Ascending aorta (tissue), 2 donors: ENCODE measurements around the gene KDM6A. TPM values are rescaled to one million over a fixed set of nuclear protein-coding genes. Genes with fewer than 3 reads are reported as not detected.

ENCODE experiments used
- DNase-seq, 2 donors: peaks; one replicate each; pipeline ENCODE4 v3.0.0-alpha.2; 2019; ENCODE audit warnings: low spot score in 2 of 2
- H3K27ac ChIP-seq, 2 donors: fragments of 200-600 bp; sonication (generic); one replicate each; pipeline ENCODE4 v1.5.1; 2016 to 2017; ENCODE audit warnings: mild to moderate bottlenecking in 1 of 2
- H3K27me3 ChIP-seq: fragments of 200-600 bp; sonication (generic); one replicate; pipeline ENCODE4 v1.5.1; 2017
- H3K36me3 ChIP-seq, 2 donors: fragments of 200-600 bp; sonication (generic); one replicate each; pipeline ENCODE4 v1.5.1; 2016
- H3K4me1 ChIP-seq, 2 donors: fragments of 200-600 bp; sonication (generic); one replicate each; pipeline ENCODE4 v1.5.1; 2016 to 2017; ENCODE audit warnings: mild to moderate bottlenecking in 1 of 2
- H3K4me3 ChIP-seq, 2 donors: fragments of 200-600 bp; sonication (generic); one replicate each; pipeline ENCODE4 v1.5.1; 2016 to 2017; ENCODE audit warnings: mild to moderate bottlenecking in 1 of 2
- H3K9me3 ChIP-seq, 2 donors: fragments of 200-600 bp; sonication (generic); one replicate each; pipeline ENCODE4 v1.5.1; 2016
- intact Hi-C: fragments of 100-400 bp; cut with DNase I; formaldehyde crosslinking; loops from one replicate; pipeline ENCODE4 v1.15.1; 2023
- total RNA-seq: library from RNA; depleted of rRNA; stranded (reverse); fragments of >200 nt; gene quantifications from one replicate; pipeline ENCODE4 v1.1.0, GENCODE V29; 2016
- TF ChIP-seq, protein P1 (sequence below), 3 experiments: fragments of 200-600 bp in 2 of 3; fragments of 450-650 bp in 1 of 3; sonication (generic) in 2 of 3; IDR thresholded peaks; one replicate each; pipeline ENCODE4 v1.5.1; 2016 to 2019; ENCODE audit warnings: antibody characterized with exemption in 3 of 3, mild to moderate bottlenecking in 1 of 3, moderate library complexity in 1 of 3

The KDM6A gene
- total RNA-seq, 1 donor from 2014 or later: 16.3 TPM

DNA sequence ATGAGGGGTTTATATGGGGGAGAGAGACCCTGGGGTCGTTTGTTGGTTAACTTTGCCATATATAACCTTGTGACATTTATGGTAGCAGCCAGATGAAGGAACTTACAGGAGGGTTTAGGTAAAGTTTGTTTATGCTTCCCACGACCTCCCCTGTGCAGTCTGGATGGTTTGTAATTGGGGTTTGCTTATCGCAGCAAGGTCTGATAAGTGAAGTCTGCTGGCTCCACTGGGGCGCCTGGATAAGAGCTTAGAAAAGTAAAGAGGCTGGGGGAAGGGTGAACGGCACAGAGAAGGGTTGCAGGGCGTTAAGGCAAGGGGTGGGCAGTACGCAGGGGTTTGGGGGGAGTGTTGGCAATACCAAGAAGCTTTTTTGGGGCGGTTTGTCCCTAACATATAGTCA lies 98.7 kb downstream of the KDM6A start:
- no peak overlapping the region for H3K27ac ChIP-seq
- TF ChIP-seq, protein P1, sequence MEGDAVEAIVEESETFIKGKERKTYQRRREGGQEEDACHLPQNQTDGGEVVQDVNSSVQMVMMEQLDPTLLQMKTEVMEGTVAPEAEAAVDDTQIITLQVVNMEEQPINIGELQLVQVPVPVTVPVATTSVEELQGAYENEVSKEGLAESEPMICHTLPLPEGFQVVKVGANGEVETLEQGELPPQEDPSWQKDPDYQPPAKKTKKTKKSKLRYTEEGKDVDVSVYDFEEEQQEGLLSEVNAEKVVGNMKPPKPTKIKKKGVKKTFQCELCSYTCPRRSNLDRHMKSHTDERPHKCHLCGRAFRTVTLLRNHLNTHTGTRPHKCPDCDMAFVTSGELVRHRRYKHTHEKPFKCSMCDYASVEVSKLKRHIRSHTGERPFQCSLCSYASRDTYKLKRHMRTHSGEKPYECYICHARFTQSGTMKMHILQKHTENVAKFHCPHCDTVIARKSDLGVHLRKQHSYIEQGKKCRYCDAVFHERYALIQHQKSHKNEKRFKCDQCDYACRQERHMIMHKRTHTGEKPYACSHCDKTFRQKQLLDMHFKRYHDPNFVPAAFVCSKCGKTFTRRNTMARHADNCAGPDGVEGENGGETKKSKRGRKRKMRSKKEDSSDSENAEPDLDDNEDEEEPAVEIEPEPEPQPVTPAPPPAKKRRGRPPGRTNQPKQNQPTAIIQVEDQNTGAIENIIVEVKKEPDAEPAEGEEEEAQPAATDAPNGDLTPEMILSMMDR (IDR thresholded peaks at IDR 0.05): no peak
- H3K4me1 ChIP-seq: peaks cover 0 to 9% of the 10 kb centered on the region in 2 donors
- no peak overlapping the region for H3K4me3 ChIP-seq
- no peaks in the 10 kb centered on the region for H3K27me3 ChIP-seq
- H3K36me3 ChIP-seq: peaks cover 0 to 8% of the 10 kb centered on the region in 2 donors
- H3K9me3 ChIP-seq: peaks cover 0 to 23% of the 10 kb centered on the region in 2 donors
- intact Hi-C loops: no loop called here
- no peak for DNase-seq

DNA sequence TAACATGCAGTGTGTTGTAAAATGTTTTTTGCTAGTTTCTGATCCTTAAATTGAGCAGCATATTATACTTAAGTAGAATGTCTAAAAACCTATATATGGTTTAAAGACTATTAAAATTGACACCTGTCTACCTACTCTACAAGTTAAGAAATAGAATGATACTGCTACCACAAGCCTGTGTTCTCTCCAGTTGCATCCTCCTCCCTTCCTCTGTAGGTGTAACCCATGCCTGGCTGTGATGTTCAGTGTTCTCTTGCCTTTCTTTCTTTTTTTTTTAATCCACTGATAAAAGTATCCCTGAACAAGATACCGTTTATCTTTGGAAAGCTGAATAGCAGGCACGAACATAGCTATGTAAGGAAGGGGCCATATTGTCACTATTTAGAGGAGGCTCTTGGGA lies 99.1 kb downstream of the KDM6A start:
- Histone ChIP-seq H3K9me3 (peaks cover 0 to 23% of the 10 kb centered on the region in 2 donors), H3K27ac (no peak overlapping the region), H3K36me3 (peaks cover 0 to 10% of the 10 kb centered on the region in 2 donors), H3K4me3 (no peak overlapping the region), H3K4me1 (peaks cover 0 to 7% of the 10 kb centered on the region in 2 donors), H3K27me3 (no peaks in the 10 kb centered on the region)
- no peak for DNase-seq
- TF ChIP-seq, protein P1 (IDR thresholded peaks at IDR 0.05): no peak
- intact Hi-C loops: no loop called here

DNA sequence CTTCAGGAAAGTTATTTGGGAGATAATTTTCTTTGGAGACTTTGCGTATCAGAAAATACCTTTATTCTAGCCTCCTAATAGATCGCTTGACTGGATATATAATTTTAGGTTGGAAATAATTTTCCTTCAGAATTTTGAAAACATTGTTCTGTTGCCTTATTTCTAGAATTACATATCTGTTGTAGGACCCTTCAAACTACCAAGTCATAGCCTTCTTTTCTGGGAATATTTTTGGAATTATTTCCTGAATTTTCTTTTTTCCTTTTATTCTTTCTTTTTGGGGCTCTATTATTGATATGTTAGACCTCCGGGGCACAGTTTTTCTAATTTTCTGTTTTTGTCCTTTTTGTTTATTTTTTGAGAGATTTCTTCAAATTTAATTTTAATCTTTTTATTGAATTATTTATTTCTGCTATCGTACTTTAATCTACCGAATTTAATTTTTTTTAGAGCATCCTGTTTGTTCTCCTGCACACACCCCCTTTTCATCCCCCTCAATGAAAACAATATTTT lies 100.5 kb downstream of the KDM6A start:
- no peaks in the 10 kb centered on the region for H3K4me1 ChIP-seq
- DNase-seq: no peak
- no peaks in the 10 kb centered on the region for H3K27me3 ChIP-seq
- H3K36me3 ChIP-seq: peaks cover 0 to 11% of the 10 kb centered on the region in 2 donors
- H3K27ac ChIP-seq: no peak overlapping the region
- H3K4me3 ChIP-seq: no peak overlapping the region
- H3K9me3 ChIP-seq: peaks cover 0 to 23% of the 10 kb centered on the region in 2 donors
- TF ChIP-seq, protein P1 (IDR thresholded peaks at IDR 0.05): no peak
- intact Hi-C loops: no loop called here

DNA sequence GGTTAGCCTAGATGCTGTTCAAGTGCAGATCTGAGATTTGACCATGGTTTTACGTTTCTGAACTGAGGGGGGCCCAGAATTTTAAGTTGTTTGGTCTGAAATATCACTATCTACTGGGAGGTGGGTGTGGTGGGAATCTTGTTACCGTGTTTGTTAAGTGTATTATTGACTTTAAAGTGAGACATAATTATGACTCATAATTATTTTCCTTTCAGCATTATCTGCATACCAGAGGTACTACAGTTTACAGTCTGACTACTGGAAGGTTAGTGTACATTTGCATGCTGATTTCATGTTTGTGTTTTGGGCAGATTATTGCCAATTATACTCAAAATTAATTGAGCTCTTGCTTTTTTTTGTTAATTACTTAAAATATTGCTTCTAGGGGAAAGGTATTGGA lies 101.5 kb downstream of the KDM6A start:
- intact Hi-C loops: no loop called here
- no peaks in the 10 kb centered on the region for H3K27me3 ChIP-seq
- TF ChIP-seq, protein P1 (IDR thresholded peaks at IDR 0.05): no peak

DNA sequence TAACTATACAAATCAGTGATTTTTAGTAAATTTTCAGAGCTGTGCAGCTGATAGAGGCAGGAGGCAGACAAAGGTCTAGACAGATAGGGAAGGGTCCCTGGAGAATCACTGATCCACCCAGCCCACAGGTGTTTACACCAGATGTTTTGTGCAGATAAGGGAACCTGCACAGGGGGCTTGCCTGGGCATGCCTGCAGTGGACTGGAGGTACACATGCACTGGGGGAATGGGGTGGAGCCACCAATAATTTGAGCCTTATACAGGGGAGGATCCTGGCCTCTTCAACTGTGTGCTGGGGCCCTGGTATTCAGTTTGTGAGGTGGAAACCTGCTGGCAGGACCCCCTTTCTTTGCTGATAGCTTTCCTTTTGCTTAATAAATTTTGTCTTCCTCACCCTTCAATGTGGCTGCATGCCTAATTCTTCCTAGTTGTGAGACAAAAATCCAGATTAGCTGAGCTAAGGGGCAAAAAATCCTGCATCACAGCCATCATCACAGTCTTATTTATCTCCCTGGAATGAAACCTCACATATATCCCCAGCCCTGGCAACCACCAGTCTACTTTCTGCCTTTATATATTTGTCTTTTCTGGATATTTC lies 102.8 kb downstream of the KDM6A start:
- Histone ChIP-seq H3K4me1 (no peaks in the 10 kb centered on the region), H3K27ac (no peak overlapping the region), H3K4me3 (no peak overlapping the region), H3K9me3 (peaks cover 0 to 23% of the 10 kb centered on the region in 2 donors), H3K27me3 (no peaks in the 10 kb centered on the region), H3K36me3 (peaks cover 0 to 11% of the 10 kb centered on the region in 2 donors)
- TF ChIP-seq, protein P1 (IDR thresholded peaks at IDR 0.05): no peak
- intact Hi-C loops: no loop called here
- no peak for DNase-seq

More for the DNA sequence above, 101.5 kb downstream of the KDM6A start:
- Histone ChIP-seq H3K27ac (no peak overlapping the region), H3K9me3 (peaks cover 0 to 23% of the 10 kb centered on the region in 2 donors), H3K4me3 (no peak overlapping the region), H3K36me3 (peaks cover 0 to 11% of the 10 kb centered on the region in 2 donors), H3K4me1 (no peaks in the 10 kb centered on the region)
- DNase-seq: no peak
